ENCODE data around the gene DMKN. TPM values are rescaled to one million over a fixed set of nuclear protein-coding genes. Genes with fewer than 3 reads are reported as not detected.

Gene DMKN
- total and polyA plus RNA-seq, 2 donors from 2014 or later, result 137 to 150 TPM

GRCh38 chr19:35525873-35526272, 12.4 kb upstream of the DMKN start:
- no peaks in the 10 kb centered on the region for H3K9me3 ChIP-seq (ENCODE audit: control insufficient read depth in 2 of 3, insufficient read depth in 1 of 3, low read length in 3 of 3)
- FAIRE-seq (no peak), DNase-seq (no peak)
- H3K4me3 ChIP-seq (ENCODE audit: low read length in 3 of 3), result no peak overlapping the region
- no peak for TF ChIP-seq CTCF (IDR thresholded peaks at IDR 0.05; ENCODE audit: borderline replicate concordance, extremely low read depth, insufficient read depth)
- no peak overlapping the region for H3K27ac ChIP-seq (ENCODE audit: low read depth in 2 of 2, low read length in 2 of 2)
- H3K27me3 ChIP-seq (ENCODE audit: control insufficient read depth, insufficient read depth, low read length), result no peaks in the 10 kb centered on the region
- H3K36me3 ChIP-seq (ENCODE audit: control insufficient read depth in 2 of 3, insufficient read depth in 3 of 3, low read length in 3 of 3), result no peaks in the 10 kb centered on the region
- intact Hi-C loops (cut with DNase I), result no loop called here
- no peaks in the 10 kb centered on the region for H3K4me1 ChIP-seq (ENCODE audit: control insufficient read depth in 2 of 3, insufficient read depth in 2 of 3, low read depth in 1 of 3, low read length in 3 of 3)
- H3K9ac ChIP-seq (ENCODE audit: low read length in 3 of 3), result no peak overlapping the region

DNA sequence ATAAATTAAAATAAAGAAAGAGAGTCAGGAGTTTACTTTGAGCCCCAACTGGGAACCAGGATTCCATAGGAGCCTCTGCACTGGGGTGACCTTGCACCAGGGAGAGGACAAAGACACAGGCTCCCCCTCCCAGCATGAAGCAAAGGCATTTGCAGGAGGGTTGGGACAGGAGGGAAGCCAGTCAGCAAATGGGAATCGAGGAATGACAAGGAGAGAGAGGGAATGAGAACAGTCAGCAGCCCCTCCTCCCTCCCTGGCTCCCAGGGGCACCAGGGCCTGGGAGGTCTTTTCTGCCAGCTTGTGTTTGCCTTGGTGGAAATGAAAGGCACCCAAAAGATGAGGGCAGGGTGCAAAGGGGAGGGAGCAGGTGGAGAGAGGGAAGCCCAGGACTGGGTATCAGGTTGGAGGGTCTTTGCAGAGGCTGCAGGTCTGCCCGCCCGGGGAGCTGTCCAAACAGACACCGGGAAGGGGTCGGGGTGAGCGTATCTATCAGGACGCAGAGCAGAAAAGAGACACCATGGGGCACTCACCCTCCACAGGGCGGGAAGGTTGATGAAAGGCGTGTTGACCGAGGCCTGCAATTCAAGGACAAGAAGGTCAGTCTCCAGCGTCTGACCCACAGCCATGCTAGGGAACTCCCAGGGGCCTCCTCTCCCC, 10.9 kb upstream of the DMKN start:
- Histone ChIP-seq H3K36me3 (ENCODE audit: control insufficient read depth in 2 of 3, insufficient read depth in 3 of 3, low read length in 3 of 3) (no peaks in the 10 kb centered on the region), H3K9ac (ENCODE audit: low read length in 3 of 3) (no peak overlapping the region), H3K27ac (ENCODE audit: low read depth in 2 of 2, low read length in 2 of 2) (no peak overlapping the region), H3K4me1 (ENCODE audit: control insufficient read depth in 2 of 3, insufficient read depth in 2 of 3, low read depth in 1 of 3, low read length in 3 of 3) (no peaks in the 10 kb centered on the region), H3K9me3 (ENCODE audit: control insufficient read depth in 2 of 3, insufficient read depth in 1 of 3, low read length in 3 of 3) (no peaks in the 10 kb centered on the region), H3K27me3 (ENCODE audit: control insufficient read depth, insufficient read depth, low read length) (no peaks in the 10 kb centered on the region), H3K4me3 (ENCODE audit: low read length in 3 of 3) (no peak overlapping the region)
- TF ChIP-seq CTCF (IDR thresholded peaks at IDR 0.05; ENCODE audit: borderline replicate concordance, extremely low read depth, insufficient read depth), result no peak
- DNase-seq, result no peak
- FAIRE-seq, result no peak
- intact Hi-C loops (cut with DNase I), result no loop called here

GRCh38 chr19:35522745-35523327, 9.4 kb upstream of the DMKN start:
- Histone ChIP-seq H3K27me3 (ENCODE audit: control insufficient read depth, insufficient read depth, low read length) (no peaks in the 10 kb centered on the region), H3K9ac (ENCODE audit: low read length in 3 of 3) (no peak overlapping the region), H3K27ac (ENCODE audit: low read depth in 2 of 2, low read length in 2 of 2) (no peak overlapping the region), H3K4me3 (ENCODE audit: low read length in 3 of 3) (no peak overlapping the region), H3K9me3 (ENCODE audit: control insufficient read depth in 2 of 3, insufficient read depth in 1 of 3, low read length in 3 of 3) (no peaks in the 10 kb centered on the region), H3K36me3 (ENCODE audit: control insufficient read depth in 2 of 3, insufficient read depth in 3 of 3, low read length in 3 of 3) (no peaks in the 10 kb centered on the region), H3K4me1 (ENCODE audit: control insufficient read depth in 2 of 3, insufficient read depth in 2 of 3, low read depth in 1 of 3, low read length in 3 of 3) (no peaks in the 10 kb centered on the region)
- no peak for FAIRE-seq
- TF ChIP-seq CTCF (IDR thresholded peaks at IDR 0.05; ENCODE audit: borderline replicate concordance, extremely low read depth, insufficient read depth), result no peak
- no peak for DNase-seq
- intact Hi-C loops (cut with DNase I), result no loop called here
